Activated CD8-positive, alpha-beta T cell treated with anti-CD3 and anti-CD28 coated beads, Interleukin-2, amount 10 ng/mL, durations not matched to agents 7 days and 5 days (primary cell): ENCODE results near the gene CR1. TPM values are rescaled to one million over a fixed set of nuclear protein-coding genes. Genes with fewer than 3 reads are reported as not detected.
"Not testable (repeated sequence)": the region's sequence is repeated elsewhere in the genome, so short reads cannot be mapped to it uniquely, and the experiment has no call there.

Source experiments
- ATAC-seq: fragments of 150-1000 bp; cut with Tn5 transposase; one replicate; pipeline ENCODE4 v1.10.0; 2021; ENCODE audit warnings: moderate library complexity
- CTCF ChIA-PET: fragments of 350-600 bp; sonication (Branson Sonifier 250); formaldehyde crosslinking; loops from one replicate; lab custom pipeline; 2021; ENCODE audit warnings: antibody characterized with exemption; lab: Charles Lee
- POLR2A ChIA-PET: fragments of 350-600 bp; sonication (Branson Sonifier 250); formaldehyde crosslinking; loops from one replicate; lab custom pipeline; 2021; ENCODE audit warnings: antibody characterized with exemption; lab: Charles Lee
- DNase-seq: peaks from one replicate; pipeline ENCODE4 v3.0.0-alpha.2; 2020
- H3K27ac Mint-ChIP-seq: one replicate; pipeline ENCODE4 v1.8.0; 2021; ENCODE audit warnings: mild to moderate bottlenecking, mixed read lengths
- H3K27me3 Mint-ChIP-seq: one replicate; pipeline ENCODE4 v1.8.0; 2021; ENCODE audit warnings: low read depth, mixed read lengths
- H3K36me3 Mint-ChIP-seq: one replicate; pipeline ENCODE4 v1.8.0; 2021; ENCODE audit warnings: low read depth, mixed read lengths
- H3K4me1 Mint-ChIP-seq: one replicate; pipeline ENCODE4 v1.8.0; 2021; ENCODE audit warnings: low read depth, mixed read lengths
- H3K4me3 Mint-ChIP-seq: one replicate; pipeline ENCODE4 v1.8.0; 2021; ENCODE audit warnings: mild to moderate bottlenecking, mixed read lengths
- H3K9me3 Mint-ChIP-seq: one replicate; pipeline ENCODE4 v1.8.0; 2022; ENCODE audit warnings: mixed read lengths; ENCODE audit not compliant: insufficient read depth
- total RNA-seq, 2 experiments: library from RNA; stranded (reverse); gene quantifications; one replicate each; pipeline ENCODE4 v1.2.3, GENCODE V29; 2021

The CR1 gene
- total RNA-seq, 2 experiments from 2014 or later = 0.08 to 0.16 TPM

DNA sequence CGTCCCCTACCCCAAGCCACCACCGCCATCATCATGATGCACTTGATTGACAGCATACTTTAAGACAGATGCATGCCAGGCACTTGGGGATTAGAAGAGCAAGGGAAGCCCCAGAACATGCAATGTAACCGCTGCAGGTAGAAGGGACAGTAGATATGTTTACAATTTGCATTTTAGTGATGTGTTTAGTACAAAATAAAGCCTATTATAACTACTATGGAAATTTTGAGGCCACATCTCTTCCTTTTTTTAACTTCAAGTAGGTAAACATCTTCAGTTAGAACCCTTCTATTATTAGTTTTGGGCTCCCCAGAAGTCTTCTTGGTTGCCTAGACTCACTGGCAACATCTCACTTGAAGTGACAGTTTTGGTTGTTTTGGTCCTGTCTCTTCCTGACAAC, 174.2 kb downstream of the CR1 start:
- H3K4me3 Mint-ChIP-seq = no peak overlapping the region
- H3K36me3 Mint-ChIP-seq = no peaks in the 10 kb centered on the region
- H3K4me1 Mint-ChIP-seq = no peaks in the 10 kb centered on the region
- DNase-seq (no peak), ATAC-seq (no peak)
- H3K27ac Mint-ChIP-seq = no peak overlapping the region
- POLR2A ChIA-PET = no interaction called here
- CTCF ChIA-PET = no interaction called here
- H3K9me3 Mint-ChIP-seq = no peaks in the 10 kb centered on the region
- H3K27me3 Mint-ChIP-seq = peaks cover 68% of the 10 kb centered on the region

- H3K4me3 Mint-ChIP-seq = no peak overlapping the region
- H3K4me1 Mint-ChIP-seq = no peaks in the 10 kb centered on the region
- peaks cover 68% of the 10 kb centered on the region for H3K27me3 Mint-ChIP-seq
- ATAC-seq (no peak), DNase-seq (no peak)
- CTCF ChIA-PET = no interaction called here
- H3K9me3 Mint-ChIP-seq = no peaks in the 10 kb centered on the region
- H3K27ac Mint-ChIP-seq = no peak overlapping the region
- POLR2A ChIA-PET = no interaction called here
- no peaks in the 10 kb centered on the region for H3K36me3 Mint-ChIP-seq
Measured at GRCh38 chr1:207670997-207671396, 175.0 kb downstream of the CR1 start.

DNA sequence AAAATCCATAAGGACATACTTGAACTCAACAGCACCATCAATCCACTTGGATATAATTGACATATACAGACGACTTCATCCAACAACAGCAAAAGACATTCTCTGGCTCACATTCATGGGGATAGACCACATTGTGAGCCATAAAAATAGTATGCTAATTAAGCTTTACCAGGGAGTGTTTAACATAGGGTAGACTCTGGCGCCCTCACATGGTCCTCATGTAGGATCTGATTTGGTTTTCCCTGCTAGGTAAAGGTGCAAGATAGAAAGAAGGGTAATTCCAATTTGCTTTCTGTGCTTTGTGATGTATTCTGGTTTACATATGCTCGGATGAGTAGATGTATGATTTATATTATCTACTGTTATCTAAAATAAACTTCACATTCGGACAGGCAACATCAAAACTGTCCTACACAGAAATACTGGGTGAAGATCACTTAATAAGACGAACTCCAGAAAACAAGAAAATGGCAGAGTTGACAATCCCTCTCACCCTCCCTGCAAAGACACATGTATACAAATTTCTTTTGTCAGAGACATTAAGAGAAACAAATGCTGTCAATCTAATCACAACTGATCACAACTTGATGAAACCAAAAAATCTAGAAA, 176.7 kb downstream of the CR1 start:
- Mint-ChIP-seq H3K4me1 (no peaks in the 10 kb centered on the region), H3K9me3 (no peaks in the 10 kb centered on the region), H3K27me3 (peaks cover 55% of the 10 kb centered on the region), H3K4me3 (no peak overlapping the region), H3K27ac (no peak overlapping the region), H3K36me3 (no peaks in the 10 kb centered on the region)
- DNase-seq (no peak), ATAC-seq (no peak)
- CTCF ChIA-PET = interaction anchor here (0.7 to 1.8 kb wide), 4 partner anchors 52 to 125 kb away, joined by 3 to 13 read pairs (median 4); no protein-coding TSS in a partner anchor
- POLR2A ChIA-PET = no interaction called here

DNA sequence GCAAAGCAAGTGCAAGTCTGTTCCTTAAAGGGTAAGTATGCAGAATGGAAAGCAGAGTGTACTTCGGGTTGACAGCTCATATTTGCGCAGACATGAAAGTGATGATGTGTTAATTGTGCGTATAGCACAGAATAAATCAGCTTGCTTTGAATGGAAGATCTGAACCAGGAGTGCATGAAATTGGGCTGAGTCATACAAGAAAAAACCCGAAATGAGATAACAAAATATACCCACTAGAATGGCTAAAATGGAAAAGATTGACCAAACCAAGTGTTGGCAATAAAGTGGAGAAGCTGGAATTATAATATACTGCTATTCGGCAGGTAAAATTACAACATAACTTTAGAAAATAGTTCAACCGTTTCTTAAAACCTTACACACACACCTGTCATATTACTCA, 177.4 kb downstream of the CR1 start:
- ATAC-seq (no peak), DNase-seq (no peak)
- ChIA-PET POLR2A (no interaction called here), CTCF (interaction anchor here (0.7 to 1.8 kb wide), 3 partner anchors 53 to 124 kb away, joined by 3 to 13 read pairs (median 4); no protein-coding TSS in a partner anchor)
- peaks cover 47% of the 10 kb centered on the region for H3K27me3 Mint-ChIP-seq
- no peak overlapping the region for H3K4me3 Mint-ChIP-seq
- H3K27ac Mint-ChIP-seq = no peak overlapping the region
- no peaks in the 10 kb centered on the region for H3K4me1 Mint-ChIP-seq
- no peaks in the 10 kb centered on the region for H3K9me3 Mint-ChIP-seq
- H3K36me3 Mint-ChIP-seq = no peaks in the 10 kb centered on the region

- Mint-ChIP-seq H3K9me3 (no peaks in the 10 kb centered on the region), H3K4me3 (no peak overlapping the region), H3K36me3 (no peaks in the 10 kb centered on the region), H3K27ac (no peak overlapping the region), H3K4me1 (no peaks in the 10 kb centered on the region), H3K27me3 (peaks cover 24% of the 10 kb centered on the region)
- DNase-seq (no peak), ATAC-seq (no peak)
- POLR2A ChIA-PET = interaction anchor here (0.6 kb wide), 1 partner anchor 75 kb away, joined by 3 read pairs; no protein-coding TSS in a partner anchor
- CTCF ChIA-PET = interaction anchor here (0.6 to 1.6 kb wide), 3 partner anchors 97 to 740 kb away, joined by 3 to 6 read pairs (median 4); no protein-coding TSS in a partner anchor
Measured at GRCh38 chr1:207676153-207676552, 180.2 kb downstream of the CR1 start.

GRCh38 chr1:207680590-207681388, 184.8 kb downstream of the CR1 start:
- CTCF ChIA-PET, H3K4me1 Mint-ChIP-seq: not testable (repeated sequence)

DNA sequence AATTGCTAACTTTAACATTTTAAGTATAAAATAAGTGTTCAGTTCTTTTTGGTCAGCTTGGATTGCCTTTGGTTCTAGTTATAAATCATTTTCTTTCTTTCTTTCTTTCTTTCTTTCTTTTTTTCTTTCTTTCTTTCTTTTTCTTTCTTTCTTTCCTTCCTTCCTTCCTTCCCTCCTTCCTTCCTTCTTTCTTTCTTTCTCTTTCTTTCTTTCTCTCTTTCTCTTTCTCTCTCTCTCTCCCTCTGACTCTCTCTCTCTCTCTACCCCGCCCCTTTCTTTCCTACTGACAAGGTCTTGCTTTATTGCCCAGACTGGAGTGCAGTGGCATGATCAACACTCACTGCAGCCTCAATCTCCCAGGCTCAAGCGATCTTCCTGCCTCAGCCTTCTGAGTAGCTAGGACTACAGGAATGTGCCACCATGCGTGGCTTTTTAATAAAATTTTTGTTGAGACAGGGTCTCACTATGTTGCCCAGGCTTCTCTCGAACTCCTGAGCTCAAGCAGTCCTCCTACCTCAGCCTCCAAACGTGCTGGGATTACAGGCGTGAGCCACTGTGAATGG, 187.0 kb downstream of the CR1 start:
- H3K4me3 Mint-ChIP-seq, ATAC-seq, H3K27ac Mint-ChIP-seq, H3K4me1 Mint-ChIP-seq, H3K9me3 Mint-ChIP-seq, CTCF ChIA-PET, DNase-seq, H3K36me3 Mint-ChIP-seq, H3K27me3 Mint-ChIP-seq, POLR2A ChIA-PET: not testable (repeated sequence)

More at GRCh38 chr1:207680590-207681388, 184.8 kb downstream of the CR1 start:
- H3K4me3 Mint-ChIP-seq, ATAC-seq, H3K9me3 Mint-ChIP-seq, DNase-seq, H3K27me3 Mint-ChIP-seq, H3K27ac Mint-ChIP-seq, H3K36me3 Mint-ChIP-seq: not testable (repeated sequence)
- POLR2A ChIA-PET = interaction anchor here (0.5 kb wide), 1 partner anchor 40 kb away, joined by 3 read pairs; no protein-coding TSS in a partner anchor

- H3K9me3 Mint-ChIP-seq, H3K27ac Mint-ChIP-seq, H3K36me3 Mint-ChIP-seq, DNase-seq, ATAC-seq, H3K4me1 Mint-ChIP-seq, H3K4me3 Mint-ChIP-seq, POLR2A ChIA-PET, CTCF ChIA-PET: not testable (repeated sequence)
- H3K27me3 Mint-ChIP-seq = peaks cover 21% of the 10 kb centered on the region
Measured at GRCh38 chr1:207690551-207690950, 194.6 kb downstream of the CR1 start.

DNA sequence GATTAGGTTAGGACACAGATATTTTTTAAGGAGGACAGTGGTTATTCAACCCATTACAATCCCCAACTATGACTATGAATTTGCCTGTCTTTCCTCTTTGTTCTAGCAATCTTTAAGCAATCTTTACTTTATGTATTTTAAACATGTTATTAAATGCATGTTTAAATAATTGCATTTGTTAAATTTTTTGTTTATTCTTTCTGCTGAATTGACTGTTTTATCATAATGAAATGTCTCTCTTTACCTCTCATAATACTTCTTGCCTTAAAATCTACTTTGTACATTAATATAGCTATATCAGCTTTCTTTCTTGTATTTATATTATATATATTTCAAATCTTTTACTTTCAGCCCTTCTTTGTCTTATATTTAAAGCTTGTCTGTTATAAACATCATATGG, 195.1 kb downstream of the CR1 start:
- ATAC-seq = no peak
- Mint-ChIP-seq H3K36me3 (no peaks in the 10 kb centered on the region), H3K9me3 (no peaks in the 10 kb centered on the region), H3K27ac (no peak overlapping the region), H3K27me3 (peaks cover 24% of the 10 kb centered on the region), H3K4me3 (no peak overlapping the region), H3K4me1 (no peaks in the 10 kb centered on the region)
- DNase-seq = no peak
- ChIA-PET POLR2A (no interaction called here), CTCF (no interaction called here)

Other genes with a start within 250 kb of the CR1 start
- gene CD55, start 174.5 kb upstream of the CR1 start, total RNA-seq = 10 to 100 TPM; 82.1 to 85.5 TPM
- gene CR2, start 41.8 kb upstream of the CR1 start, total RNA-seq = not detected
- not detected for gene CR1L, start 149.0 kb downstream of the CR1 start, total RNA-seq